ENCODE measurements around the gene KIAA0319L.
A peak's percentile ranks its signal among the peaks of the same experiment; 100 is the strongest.

KIAA0319L gene

GRCh38 chr1:35434703-35435102 lies 122.5 kb downstream of the KIAA0319L start:
- in situ Hi-C loops (cut with MboI; ENCODE audit: low pct_unique_long_range_greater_than_20kb, low sequenced_read_pairs): no loop called here
- no peak for DNase-seq

DNA sequence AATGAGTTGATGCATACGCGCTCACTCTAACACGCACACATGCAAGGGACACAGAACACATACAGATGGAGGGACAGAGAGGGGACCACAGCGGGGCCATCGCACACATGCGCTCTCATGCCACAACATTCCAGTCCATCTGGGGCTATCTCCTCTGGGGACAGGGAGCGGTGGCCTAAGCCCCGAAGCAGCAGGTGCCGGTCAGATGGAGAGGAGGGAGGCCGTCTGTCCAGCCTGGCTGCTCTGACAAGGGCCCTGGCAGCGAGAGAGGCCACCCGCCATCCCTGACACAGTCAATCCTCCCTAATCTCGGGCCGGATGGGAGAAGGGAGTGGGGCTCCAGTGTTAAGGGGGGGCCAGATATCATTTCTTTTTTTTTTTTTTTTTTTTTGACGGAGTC lies 123.5 kb downstream of the KIAA0319L start:
- no peak for DNase-seq
- in situ Hi-C loops (cut with MboI; ENCODE audit: low pct_unique_long_range_greater_than_20kb, low sequenced_read_pairs): no loop called here

DNA sequence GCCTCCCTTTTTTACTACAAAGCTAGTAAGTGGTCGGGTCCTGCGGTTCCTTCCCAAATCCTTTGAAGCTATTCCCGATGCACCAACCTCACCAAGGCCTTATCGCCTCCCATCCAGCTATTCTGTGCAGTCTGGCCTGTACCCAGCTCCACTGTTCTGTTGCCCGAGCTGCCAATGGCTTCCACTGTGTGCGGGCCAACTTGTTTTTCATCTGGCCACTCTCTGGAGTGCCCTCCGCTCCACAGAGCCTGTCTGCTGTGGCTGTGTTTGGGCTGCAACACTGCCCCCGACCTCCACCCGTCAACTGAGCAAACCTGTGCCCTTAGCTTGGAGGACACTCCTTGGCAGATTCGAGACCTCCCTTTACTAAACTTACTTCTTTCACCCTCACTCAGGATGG lies 125.0 kb downstream of the KIAA0319L start:
- no peak for DNase-seq
- in situ Hi-C loops (cut with MboI; ENCODE audit: low pct_unique_long_range_greater_than_20kb, low sequenced_read_pairs): no loop called here

DNA sequence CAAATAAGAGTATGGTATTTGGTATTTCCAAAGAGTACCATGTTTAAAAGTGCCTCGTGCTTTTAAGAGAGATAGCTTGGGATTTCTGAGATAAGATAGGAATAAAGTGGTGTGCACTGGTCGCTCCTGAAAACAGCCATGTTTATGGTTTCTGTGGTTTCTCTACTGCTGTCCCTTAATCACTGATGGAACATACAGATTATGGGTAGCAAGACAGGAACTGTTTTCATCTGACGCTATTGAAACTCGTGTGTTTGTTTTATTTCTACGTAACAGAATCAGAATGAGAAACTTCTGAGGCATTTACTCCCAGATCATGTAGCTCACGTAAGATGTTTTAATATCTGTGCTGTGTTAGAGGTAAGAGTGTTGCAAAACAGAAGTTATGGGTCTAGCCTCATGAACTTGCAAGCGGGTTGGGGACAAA lies 126.0 kb downstream of the KIAA0319L start:
- in situ Hi-C loops (cut with MboI; ENCODE audit: low pct_unique_long_range_greater_than_20kb, low sequenced_read_pairs): no loop called here
- DNase-seq: peak; percentile 14

GRCh38 chr1:35430762-35431161 lies 126.4 kb downstream of the KIAA0319L start:
- in situ Hi-C loops (cut with MboI; ENCODE audit: low pct_unique_long_range_greater_than_20kb, low sequenced_read_pairs): no loop called here
- DNase-seq: no peak

- in situ Hi-C loops (cut with MboI; ENCODE audit: low pct_unique_long_range_greater_than_20kb, low sequenced_read_pairs): no loop called here
- no peak for DNase-seq
Measured at GRCh38 chr1:35428360-35428759, 128.8 kb downstream of the KIAA0319L start.

DNA sequence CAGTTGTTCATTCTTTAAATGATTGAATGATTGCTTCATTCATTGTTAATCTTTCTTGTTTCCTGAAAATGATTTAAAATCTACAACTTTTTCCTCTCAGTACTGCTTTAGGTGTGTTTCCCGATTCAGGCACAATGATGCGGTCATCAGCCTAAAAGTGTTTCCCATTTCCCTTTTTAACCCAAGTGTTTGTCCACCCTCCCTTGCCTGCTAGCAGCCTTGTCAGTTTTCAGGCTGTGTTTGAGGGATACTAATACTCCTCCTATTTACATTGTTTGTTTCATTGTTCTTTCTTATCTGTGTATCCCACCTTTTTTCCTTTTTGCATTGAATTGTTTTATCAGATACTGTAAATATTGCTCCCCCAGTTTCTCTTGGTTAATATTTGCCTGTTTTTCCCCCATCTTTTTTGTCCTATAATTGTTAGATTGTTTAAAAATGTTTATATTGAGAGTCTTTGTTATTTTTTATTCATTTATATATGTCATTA lies 131.1 kb downstream of the KIAA0319L start:
- no peak for DNase-seq
- in situ Hi-C loops (cut with MboI; ENCODE audit: low pct_unique_long_range_greater_than_20kb, low sequenced_read_pairs): no loop called here

GRCh38 chr1:35408925-35409324 lies 148.3 kb downstream of the KIAA0319L start:
- in situ Hi-C loops (cut with MboI; ENCODE audit: low pct_unique_long_range_greater_than_20kb, low sequenced_read_pairs): no loop called here
- no peak for DNase-seq

DNA sequence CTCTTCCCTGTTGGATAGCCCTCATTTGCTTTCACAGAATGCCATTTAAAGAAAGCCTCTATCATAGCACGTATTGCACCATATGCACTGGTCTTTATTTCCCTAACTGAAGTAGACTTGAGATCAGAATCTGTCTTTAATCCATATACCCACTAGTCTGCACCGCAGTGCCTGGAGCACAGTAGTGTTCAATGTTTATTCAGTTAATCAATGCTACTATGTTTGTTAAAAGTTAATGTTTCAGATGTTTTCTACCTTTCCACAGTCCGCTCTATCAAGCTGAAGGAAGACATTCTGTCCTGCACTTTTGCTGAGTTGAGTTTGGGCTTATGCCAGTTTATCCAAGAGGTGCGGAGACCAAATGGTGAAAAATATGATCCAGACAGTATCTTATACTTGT lies 149.5 kb downstream of the KIAA0319L start:
- no peak for DNase-seq
- in situ Hi-C loops (cut with MboI; ENCODE audit: low pct_unique_long_range_greater_than_20kb, low sequenced_read_pairs): no loop called here

DNA sequence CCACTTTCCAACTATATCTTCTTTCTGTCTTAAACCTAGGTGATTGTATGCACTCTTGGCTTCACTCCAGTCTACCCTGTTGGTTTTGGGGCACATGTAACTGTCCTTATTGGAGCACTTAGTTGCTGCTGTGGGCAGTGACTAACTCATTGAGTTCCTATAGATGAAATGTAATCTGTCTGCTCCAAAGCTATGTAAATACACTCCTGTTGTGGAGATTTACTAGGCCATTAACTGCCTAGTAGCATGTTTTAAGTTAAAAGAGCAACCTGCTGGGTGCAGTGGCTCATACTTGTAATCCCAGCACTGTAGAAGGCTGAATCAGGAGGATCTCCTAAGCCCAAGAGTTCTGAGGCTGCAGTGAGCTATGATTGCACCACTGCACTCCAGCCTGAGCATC lies 151.1 kb downstream of the KIAA0319L start:
- DNase-seq: no peak
- in situ Hi-C loops (cut with MboI; ENCODE audit: low pct_unique_long_range_greater_than_20kb, low sequenced_read_pairs): no loop called here

GRCh38 chr1:35401049-35401448 lies 156.2 kb downstream of the KIAA0319L start:
- in situ Hi-C loops (cut with MboI; ENCODE audit: low pct_unique_long_range_greater_than_20kb, low sequenced_read_pairs): no loop called here
- DNase-seq: no peak

- no peak for DNase-seq
- in situ Hi-C loops (cut with MboI; ENCODE audit: low pct_unique_long_range_greater_than_20kb, low sequenced_read_pairs): no loop called here
Measured at GRCh38 chr1:35398739-35399138, 158.5 kb downstream of the KIAA0319L start.

DNA sequence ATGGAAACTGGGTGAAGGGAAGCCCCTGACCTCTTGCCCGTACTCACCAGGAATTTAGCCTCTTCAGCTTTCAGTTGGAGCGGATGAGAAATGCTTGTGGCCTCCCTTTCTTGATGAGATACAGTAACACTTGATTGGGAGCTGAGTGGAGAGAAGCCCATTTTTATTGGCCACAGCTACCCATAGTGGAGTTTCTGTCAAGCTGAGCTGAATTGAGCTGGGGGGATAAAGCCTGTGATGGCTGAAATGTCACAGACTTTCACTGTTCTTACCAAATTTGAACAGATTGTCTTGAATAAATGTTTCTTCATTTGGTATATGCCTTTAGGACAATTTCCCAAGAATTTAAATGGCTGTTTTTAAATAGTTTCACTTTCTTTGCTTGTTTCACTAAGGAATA lies 162.8 kb downstream of the KIAA0319L start:
- no peak for DNase-seq
- in situ Hi-C loops (cut with MboI; ENCODE audit: low pct_unique_long_range_greater_than_20kb, low sequenced_read_pairs): no loop called here

DNA sequence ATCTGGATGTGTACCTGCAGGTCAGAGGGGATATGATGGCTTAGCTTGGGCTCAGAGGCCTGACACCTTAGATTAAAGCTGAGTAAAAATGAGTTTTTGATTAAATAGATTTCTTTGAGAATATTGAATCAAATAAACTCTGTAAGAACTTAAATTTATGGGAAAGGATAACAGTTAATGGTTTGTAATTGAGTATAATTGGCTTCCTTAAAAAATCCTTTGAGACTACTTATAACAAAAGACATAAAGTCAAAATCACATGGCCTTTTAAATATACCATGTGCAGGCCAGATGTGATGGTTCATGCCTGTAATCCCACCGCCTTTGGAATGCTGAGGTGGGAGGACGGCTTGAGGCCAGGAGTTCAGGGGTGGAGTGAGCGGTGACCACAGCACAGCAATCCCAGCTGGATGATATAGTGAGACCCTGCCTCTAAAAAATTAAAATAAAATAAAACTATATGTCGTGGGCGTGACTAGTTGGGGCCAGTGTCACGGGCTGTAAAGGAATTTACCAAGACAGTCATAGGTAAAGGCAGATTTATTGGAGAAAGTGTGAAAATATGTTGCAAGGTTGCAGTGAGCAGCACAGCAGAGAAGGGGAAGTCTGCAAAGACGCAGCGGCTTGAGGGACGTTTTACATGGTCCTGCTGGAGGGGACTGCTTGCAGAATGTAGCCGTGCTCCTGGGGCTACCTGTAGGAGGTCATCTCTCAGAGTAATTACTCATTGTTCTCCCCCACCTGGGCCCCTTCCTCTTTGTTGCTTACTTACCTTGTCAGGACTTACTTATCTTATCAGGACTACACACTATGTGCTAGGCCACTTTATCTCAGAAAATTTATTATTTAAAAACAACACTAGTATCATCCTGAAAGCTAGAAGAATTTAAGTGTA lies 166.4 kb downstream of the KIAA0319L start:
- in situ Hi-C loops (cut with MboI; ENCODE audit: low pct_unique_long_range_greater_than_20kb, low sequenced_read_pairs): no loop called here
- no peak for DNase-seq

DNA sequence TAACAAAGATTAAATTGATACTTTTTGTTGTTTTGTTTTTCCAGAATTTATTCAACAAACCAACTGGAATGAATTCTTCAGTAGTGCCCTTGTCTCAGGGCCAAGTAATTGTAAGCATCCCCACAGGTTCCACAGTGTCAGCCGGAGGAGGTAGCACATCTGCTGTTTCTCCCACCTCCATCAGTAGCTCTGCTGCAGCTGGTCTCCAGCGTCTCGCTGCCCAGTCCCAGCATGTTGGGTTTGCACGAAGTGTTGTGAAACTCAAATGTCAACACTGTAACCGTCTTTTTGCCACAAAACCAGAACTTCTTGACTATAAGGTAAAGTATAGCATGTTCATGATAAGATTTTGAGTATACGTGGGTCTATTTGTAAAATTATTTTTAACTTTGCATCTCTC lies 170.2 kb downstream of the KIAA0319L start:
- in situ Hi-C loops (cut with MboI; ENCODE audit: low pct_unique_long_range_greater_than_20kb, low sequenced_read_pairs): no loop called here
- no peak for DNase-seq

GRCh38 chr1:35386290-35386689 lies 170.9 kb downstream of the KIAA0319L start:
- DNase-seq: no peak
- in situ Hi-C loops (cut with MboI; ENCODE audit: low pct_unique_long_range_greater_than_20kb, low sequenced_read_pairs): no loop called here

Data from KBM-7 (cell line).